ENCODE results near the gene DDB1.

DDB1 gene

DNA sequence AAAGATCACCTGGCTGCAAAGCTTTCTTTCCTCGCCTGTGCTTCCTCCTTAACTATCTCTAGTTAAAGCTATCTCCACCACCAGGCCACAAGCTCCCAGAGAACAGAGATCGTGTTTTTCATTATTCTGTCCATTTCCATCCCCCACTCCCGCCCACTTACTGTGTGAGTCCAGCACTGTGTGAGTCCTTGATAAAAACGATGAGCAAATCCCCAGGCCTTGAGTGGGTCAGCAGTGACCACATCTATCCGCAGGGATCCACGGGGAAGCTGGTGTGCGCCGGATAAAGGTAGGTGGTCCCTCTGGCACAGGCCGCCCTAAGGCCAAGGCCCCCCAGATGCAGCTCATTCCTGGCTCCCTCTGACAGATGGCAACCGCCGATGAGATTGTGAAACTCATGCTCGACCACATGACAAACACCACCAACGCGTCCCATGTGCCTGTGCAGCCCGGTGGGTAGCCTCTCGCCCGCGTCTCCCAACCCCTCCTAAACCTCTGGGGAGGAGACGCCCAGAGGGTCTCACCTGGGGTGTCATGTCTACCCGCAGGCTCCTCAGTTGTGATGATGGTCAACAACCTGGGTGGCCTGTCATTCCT lies 9.4 kb upstream of the DDB1 start:
- CTCF ChIA-PET, result interaction anchor here (1.2 kb wide), 1 partner anchor 43 kb away, joined by 5 read pairs; no protein-coding TSS in a partner anchor
- TF ChIP-seq SUZ12 (IDR thresholded peaks at IDR 0.05) (no peak), ARNT (IDR thresholded peaks at IDR 0.05) (no peak), TARDBP (IDR thresholded peaks at IDR 0.05) (no peak), FOXA1 (IDR thresholded peaks at IDR 0.05) (no peak), LEF1 (IDR thresholded peaks at IDR 0.05; ENCODE audit: borderline replicate concordance) (no peak), FOXM1 (IDR thresholded peaks at IDR 0.05; ENCODE audit: borderline replicate concordance) (no peak), NFRKB (IDR thresholded peaks at IDR 0.05) (no peak), L3MBTL2 (conservative IDR thresholded peaks at IDR 0.05) (no peak), CTBP1 (IDR thresholded peaks at IDR 0.05; ENCODE audit: borderline replicate concordance) (no peak), ELF4 (IDR thresholded peaks at IDR 0.05) (no peak), HDGF (IDR thresholded peaks at IDR 0.05; ENCODE audit: borderline replicate concordance) (no peak), SP1 (IDR thresholded peaks at IDR 0.05) (no peak), BHLHE40 (IDR thresholded peaks at IDR 0.05; ENCODE audit: borderline replicate concordance) (no peak), FOXK2 (IDR thresholded peaks at IDR 0.05) (no peak), ZNF384 (IDR thresholded peaks at IDR 0.05) (no peak)
- TF ChIP-seq, protein P1, sequence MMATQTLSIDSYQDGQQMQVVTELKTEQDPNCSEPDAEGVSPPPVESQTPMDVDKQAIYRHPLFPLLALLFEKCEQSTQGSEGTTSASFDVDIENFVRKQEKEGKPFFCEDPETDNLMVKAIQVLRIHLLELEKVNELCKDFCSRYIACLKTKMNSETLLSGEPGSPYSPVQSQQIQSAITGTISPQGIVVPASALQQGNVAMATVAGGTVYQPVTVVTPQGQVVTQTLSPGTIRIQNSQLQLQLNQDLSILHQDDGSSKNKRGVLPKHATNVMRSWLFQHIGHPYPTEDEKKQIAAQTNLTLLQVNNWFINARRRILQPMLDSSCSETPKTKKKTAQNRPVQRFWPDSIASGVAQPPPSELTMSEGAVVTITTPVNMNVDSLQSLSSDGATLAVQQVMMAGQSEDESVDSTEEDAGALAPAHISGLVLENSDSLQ (IDR thresholded peaks at IDR 0.05), result no peak
- no peak for DNase-seq (ENCODE audit: extremely low spot score)
- POLR2A ChIA-PET, result interaction anchor here (1.4 to 2.2 kb wide), 2 partner anchors 19 to 21 kb away, joined by 3 to 12 read pairs; partner anchors contain the start of genes CYB561A3 and TMEM138

- TF ChIP-seq, protein P1 (IDR thresholded peaks at IDR 0.05), result no peak
- TF ChIP-seq HDGF (IDR thresholded peaks at IDR 0.05; ENCODE audit: borderline replicate concordance) (no peak), ELF4 (IDR thresholded peaks at IDR 0.05) (no peak), FOXK2 (IDR thresholded peaks at IDR 0.05) (no peak), ARNT (IDR thresholded peaks at IDR 0.05) (no peak), SP1 (IDR thresholded peaks at IDR 0.05) (no peak), FOXM1 (IDR thresholded peaks at IDR 0.05; ENCODE audit: borderline replicate concordance) (no peak), ZNF384 (IDR thresholded peaks at IDR 0.05) (no peak), BHLHE40 (IDR thresholded peaks at IDR 0.05; ENCODE audit: borderline replicate concordance) (no peak), NFRKB (IDR thresholded peaks at IDR 0.05) (no peak), FOXA1 (IDR thresholded peaks at IDR 0.05) (no peak), TARDBP (IDR thresholded peaks at IDR 0.05) (no peak), CTBP1 (IDR thresholded peaks at IDR 0.05; ENCODE audit: borderline replicate concordance) (no peak)
- DNase-seq (ENCODE audit: extremely low spot score), result no peak
- ChIA-PET CTCF (interaction anchor here (0.6 to 1.2 kb wide), 2 partner anchors 44 to 279 kb away, joined by 3 to 5 read pairs; no protein-coding TSS in a partner anchor), POLR2A (interaction anchor here (1.4 to 2.2 kb wide), 2 partner anchors 20 to 21 kb away, joined by 3 to 12 read pairs; partner anchors contain the start of genes CYB561A3 and TMEM138)
These were observed 8.8 kb upstream of the DDB1 start for GRCh38 chr11:61341706-61342105.

GRCh38 chr11:61340979-61341378 lies 8.1 kb upstream of the DDB1 start:
- DNase-seq (ENCODE audit: extremely low spot score), result no peak
- ChIA-PET POLR2A (interaction anchor here (2.2 kb wide), 1 partner anchor 21 kb away, joined by 12 read pairs; the partner anchor contains the start of genes CYB561A3 and TMEM138), CTCF (interaction anchor here (1.2 kb wide), 1 partner anchor 45 kb away, joined by 5 read pairs; no protein-coding TSS in a partner anchor)
- TF ChIP-seq LEF1 (IDR thresholded peaks at IDR 0.05; ENCODE audit: borderline replicate concordance) (no peak), SUZ12 (IDR thresholded peaks at IDR 0.05) (no peak), ZNF384 (IDR thresholded peaks at IDR 0.05) (no peak), L3MBTL2 (conservative IDR thresholded peaks at IDR 0.05) (no peak), ARNT (IDR thresholded peaks at IDR 0.05) (no peak), HDGF (IDR thresholded peaks at IDR 0.05; ENCODE audit: borderline replicate concordance) (no peak)
- TF ChIP-seq, protein P1 (IDR thresholded peaks at IDR 0.05), result no peak

DNA sequence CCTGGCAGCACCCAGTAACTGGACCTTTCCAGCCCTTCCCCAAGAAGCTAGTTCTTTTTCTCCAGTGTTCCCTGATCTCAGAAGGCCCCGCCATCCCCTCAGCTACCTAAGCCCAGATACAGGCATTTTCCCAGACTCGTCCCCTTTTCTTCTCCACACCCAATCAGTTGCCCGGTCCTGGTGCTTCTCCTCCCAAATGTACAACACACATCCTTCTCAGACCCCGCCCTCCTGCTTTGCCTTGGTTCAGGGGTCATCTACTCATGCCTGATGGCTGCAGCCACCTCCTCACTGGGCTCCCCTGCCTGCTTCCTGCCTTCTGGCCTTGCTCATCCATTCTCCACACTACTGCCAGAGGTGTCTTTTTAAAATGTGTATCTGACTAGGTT lies 6.6 kb upstream of the DDB1 start:
- ChIA-PET CTCF (no interaction called here), POLR2A (interaction anchor here (0.6 to 7.2 kb wide), 2 partner anchors 22 to 258 kb away, joined by 3 to 103 read pairs; partner anchors contain the start of genes CYB561A3 and TMEM138)
- DNase-seq (ENCODE audit: extremely low spot score), result no peak
- TF ChIP-seq SUZ12 (IDR thresholded peaks at IDR 0.05) (no peak), NFRKB (IDR thresholded peaks at IDR 0.05) (no peak), FOXA1 (IDR thresholded peaks at IDR 0.05) (no peak), LEF1 (IDR thresholded peaks at IDR 0.05; ENCODE audit: borderline replicate concordance) (no peak), ELF4 (IDR thresholded peaks at IDR 0.05) (no peak), ZNF384 (IDR thresholded peaks at IDR 0.05) (no peak), CTBP1 (IDR thresholded peaks at IDR 0.05; ENCODE audit: borderline replicate concordance) (no peak), HDGF (IDR thresholded peaks at IDR 0.05; ENCODE audit: borderline replicate concordance) (no peak), FOXK2 (IDR thresholded peaks at IDR 0.05) (no peak), TARDBP (IDR thresholded peaks at IDR 0.05) (no peak), ARNT (IDR thresholded peaks at IDR 0.05) (no peak), FOXM1 (IDR thresholded peaks at IDR 0.05; ENCODE audit: borderline replicate concordance) (no peak), BHLHE40 (IDR thresholded peaks at IDR 0.05; ENCODE audit: borderline replicate concordance) (no peak), L3MBTL2 (conservative IDR thresholded peaks at IDR 0.05) (no peak), SP1 (IDR thresholded peaks at IDR 0.05) (no peak)
- TF ChIP-seq, protein P1 (IDR thresholded peaks at IDR 0.05), result no peak
